ENCODE measurements around the gene ATR. TPM values are rescaled to one million over a fixed set of nuclear protein-coding genes. Genes with fewer than 3 reads are reported as not detected.
"Not testable (repeated sequence)": the region's sequence is repeated elsewhere in the genome, so short reads cannot be mapped to it uniquely, and the experiment has no call there.

Gene ATR
- total RNA-seq, 1 donor from 2014 or later = 19.7 TPM

- ATAC-seq = no peak
- H3K4me1 ChIP-seq = no peaks in the 10 kb centered on the region
Observed at GRCh38 chr3:142566096-142566495, 12.4 kb downstream of the ATR start.

GRCh38 chr3:142563496-142563997, 15.0 kb downstream of the ATR start:
- TF ChIP-seq CTCF (IDR thresholded peaks at IDR 0.05) = no peak
- Histone ChIP-seq H3K36me3 (peaks cover 74% of the 10 kb centered on the region), H3K27me3 (ENCODE audit: low read depth) (no peaks in the 10 kb centered on the region), H3K9me3 (no peaks in the 10 kb centered on the region), H3K4me3 (no peak overlapping the region), H3K27ac (no peak overlapping the region), H3K4me1 (no peaks in the 10 kb centered on the region)
- intact Hi-C loops (cut with DNase I) = no loop called here
- no peak for DNase-seq
- ATAC-seq = no peak

More at GRCh38 chr3:142566096-142566495, 12.4 kb downstream of the ATR start:
- no peak for TF ChIP-seq CTCF (IDR thresholded peaks at IDR 0.05)
- no peak overlapping the region for H3K4me3 ChIP-seq
- H3K27ac ChIP-seq = no peak overlapping the region
- H3K27me3 ChIP-seq (ENCODE audit: low read depth) = no peaks in the 10 kb centered on the region
- intact Hi-C loops (cut with DNase I) = no loop called here
- no peaks in the 10 kb centered on the region for H3K9me3 ChIP-seq
- no peak for DNase-seq
- peaks cover 56% of the 10 kb centered on the region for H3K36me3 ChIP-seq

GRCh38 chr3:142560118-142560517, 18.4 kb downstream of the ATR start:
- no peak for DNase-seq
- Histone ChIP-seq H3K4me3 (no peak overlapping the region), H3K9me3 (no peaks in the 10 kb centered on the region), H3K4me1 (no peaks in the 10 kb centered on the region), H3K27ac (no peak overlapping the region), H3K36me3 (peaks cover 94% of the 10 kb centered on the region), H3K27me3 (ENCODE audit: low read depth) (no peaks in the 10 kb centered on the region)
- TF ChIP-seq CTCF (IDR thresholded peaks at IDR 0.05) = no peak
- intact Hi-C loops (cut with DNase I) = no loop called here
- no peak for ATAC-seq

- intact Hi-C loops (cut with DNase I) = no loop called here
- no peak overlapping the region for H3K27ac ChIP-seq
- ATAC-seq = no peak
- DNase-seq = no peak
- H3K27me3 ChIP-seq (ENCODE audit: low read depth) = no peaks in the 10 kb centered on the region
- peaks cover 97% of the 10 kb centered on the region for H3K36me3 ChIP-seq
- no peaks in the 10 kb centered on the region for H3K4me1 ChIP-seq
- H3K9me3 ChIP-seq = no peaks in the 10 kb centered on the region
- H3K4me3 ChIP-seq = no peak overlapping the region
- TF ChIP-seq CTCF (IDR thresholded peaks at IDR 0.05) = no peak
Observed at GRCh38 chr3:142553741-142554140, 24.8 kb downstream of the ATR start.

- H3K9me3 ChIP-seq; H3K4me3 ChIP-seq; H3K27me3 ChIP-seq (ENCODE audit: low read depth); H3K27ac ChIP-seq; intact Hi-C loops (cut with DNase I); ATAC-seq; DNase-seq; H3K4me1 ChIP-seq: not testable (repeated sequence)
- peaks cover 97% of the 10 kb centered on the region for H3K36me3 ChIP-seq
Observed at GRCh38 chr3:142552579-142552978, 26.0 kb downstream of the ATR start.

GRCh38 chr3:142549986-142550385, 28.5 kb downstream of the ATR start:
- H3K27ac ChIP-seq = no peak overlapping the region
- no peaks in the 10 kb centered on the region for H3K9me3 ChIP-seq
- DNase-seq = no peak
- no peak for TF ChIP-seq CTCF (IDR thresholded peaks at IDR 0.05)
- no peak for ATAC-seq
- no peaks in the 10 kb centered on the region for H3K4me1 ChIP-seq
- intact Hi-C loops (cut with DNase I) = no loop called here
- H3K4me3 ChIP-seq = no peak overlapping the region
- peaks cover 99% of the 10 kb centered on the region for H3K36me3 ChIP-seq
- H3K27me3 ChIP-seq (ENCODE audit: low read depth) = no peaks in the 10 kb centered on the region

Measured in lower lobe of right lung (tissue), 2 donors.